Stimulated activated CD8-positive, alpha-beta memory T cell treated with anti-CD3 and anti-CD28 coated beads, Interleukin-7, amount 100 ng/mL, for 48 hours (primary cell): ENCODE data around the gene NGFR.

Source experiments
- DNase-seq, 2 donors: peaks; one replicate each; pipeline ENCODE4 v3.0.0-alpha.2; 2020; ENCODE audit warnings: low read depth in 1 of 2; ENCODE audit errors: extremely low read depth in 1 of 2

The NGFR gene

DNA sequence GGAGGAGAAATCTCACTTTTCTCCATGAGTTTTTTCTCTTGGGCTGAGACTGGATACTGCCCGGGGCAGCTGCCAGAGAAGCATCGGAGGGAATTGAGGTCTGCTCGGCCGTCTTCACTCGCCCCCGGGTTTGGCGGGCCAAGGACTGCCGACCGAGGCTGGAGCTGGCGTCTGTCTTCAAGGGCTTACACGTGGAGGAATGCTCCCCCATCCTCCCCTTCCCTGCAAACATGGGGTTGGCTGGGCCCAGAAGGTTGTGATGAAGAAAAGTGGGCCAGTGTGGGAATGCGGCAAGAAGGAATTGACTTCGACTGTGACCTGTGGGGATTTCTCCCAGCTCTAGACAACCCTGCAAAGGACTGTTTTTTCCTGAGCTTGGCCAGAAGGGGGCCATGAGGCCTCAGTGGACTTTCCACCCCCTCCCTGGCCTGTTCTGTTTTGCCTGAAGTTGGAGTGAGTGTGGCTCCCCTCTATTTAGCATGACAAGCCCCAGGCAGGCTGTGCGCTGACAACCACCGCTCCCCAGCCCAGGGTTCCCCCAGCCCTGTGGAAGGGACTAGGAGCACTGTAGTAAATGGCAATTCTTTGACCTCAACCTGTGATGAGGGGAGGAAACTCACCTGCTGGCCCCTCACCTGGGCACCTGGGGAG, 19.1 kb downstream of the NGFR start:
- DNase-seq = no peak

GRCh38 chr17:49515196-49515770, 20.2 kb downstream of the NGFR start:
- no peak for DNase-seq

- DNase-seq = no peak
Observed at GRCh38 chr17:49516180-49516579, 21.1 kb downstream of the NGFR start.

DNA sequence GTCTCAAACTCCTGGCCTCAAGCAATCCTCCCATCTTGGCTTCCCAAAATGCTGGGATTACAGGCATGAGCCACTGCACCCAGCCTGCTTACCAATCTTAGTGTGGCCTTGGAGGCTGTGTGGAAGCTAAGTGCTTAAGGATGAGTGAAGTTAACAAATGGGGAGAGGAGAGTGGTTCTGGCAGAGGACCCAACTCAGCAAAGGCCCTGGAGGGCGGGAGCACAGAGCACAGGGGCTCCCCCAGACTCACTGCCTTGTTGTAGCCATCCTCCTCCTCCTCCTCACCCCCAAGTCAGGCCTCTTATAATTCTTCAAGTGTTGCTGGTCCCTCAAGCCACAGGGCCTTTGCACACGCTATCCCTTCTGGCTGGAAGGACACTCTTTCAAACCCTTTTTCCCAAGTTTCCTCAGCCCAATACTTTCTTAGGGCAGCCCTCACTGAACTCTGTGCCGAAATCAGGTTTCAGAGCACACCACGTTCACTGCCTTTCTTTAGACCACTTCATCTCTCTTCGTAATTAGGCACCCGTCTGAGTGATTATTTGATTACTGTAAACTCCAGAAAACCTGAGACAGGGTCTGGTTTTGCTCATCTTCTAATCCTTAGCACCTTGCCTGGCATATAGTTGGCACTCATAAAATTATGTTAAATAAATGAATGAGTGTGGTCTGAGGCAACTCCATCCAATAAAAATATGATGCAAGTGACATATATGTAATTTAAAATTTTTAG, 23.4 kb downstream of the NGFR start:
- no peak for DNase-seq

- DNase-seq = no peak
Observed at GRCh38 chr17:49519781-49520180, 24.7 kb downstream of the NGFR start.

GRCh38 chr17:49520386-49521087, 25.4 kb downstream of the NGFR start:
- DNase-seq = no peak

- DNase-seq = no peak
Observed at GRCh38 chr17:49521088-49521450, 26.0 kb downstream of the NGFR start.

DNA sequence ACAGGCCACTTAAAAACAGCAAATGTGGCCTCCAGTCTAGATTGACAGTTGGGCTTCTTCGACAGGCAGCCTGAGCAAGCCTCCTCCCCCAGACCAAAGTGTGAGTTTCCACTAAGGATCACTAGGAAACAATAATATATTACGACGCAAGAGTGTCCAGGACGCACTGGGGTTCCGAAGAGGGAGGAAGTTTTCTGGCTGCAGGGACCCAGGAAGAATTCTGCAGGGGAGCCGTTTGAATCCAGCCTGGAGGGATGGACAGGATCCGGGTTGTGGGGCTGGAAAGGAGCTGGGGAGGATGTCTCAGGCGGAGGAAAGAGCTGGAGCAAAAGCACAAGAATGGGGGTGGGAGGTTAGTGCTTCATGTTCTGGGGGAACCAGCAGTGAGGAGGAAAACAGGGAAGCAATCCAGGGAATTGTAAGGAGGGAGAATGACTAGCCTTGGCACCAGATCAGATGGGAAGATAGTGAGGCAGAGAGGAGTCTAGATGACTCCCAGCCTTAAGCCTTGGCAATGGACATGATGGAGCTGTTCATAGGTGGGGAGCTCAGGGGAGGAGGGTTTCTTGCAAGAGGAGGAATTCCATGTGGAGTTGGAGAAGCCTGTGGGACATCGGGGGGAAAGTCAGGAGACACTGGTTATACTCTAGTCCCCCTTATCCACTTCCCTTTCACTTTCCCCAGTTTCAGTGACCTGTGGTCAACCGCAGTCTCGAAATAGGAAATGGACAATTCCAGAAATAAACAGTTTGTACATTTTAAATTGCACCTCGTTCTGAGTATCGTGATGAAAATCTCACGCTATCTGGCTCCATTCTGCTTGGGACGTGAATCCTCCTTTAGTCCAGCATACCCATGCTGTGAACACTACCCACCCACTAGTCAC, 26.6 kb downstream of the NGFR start:
- no peak for DNase-seq

DNA sequence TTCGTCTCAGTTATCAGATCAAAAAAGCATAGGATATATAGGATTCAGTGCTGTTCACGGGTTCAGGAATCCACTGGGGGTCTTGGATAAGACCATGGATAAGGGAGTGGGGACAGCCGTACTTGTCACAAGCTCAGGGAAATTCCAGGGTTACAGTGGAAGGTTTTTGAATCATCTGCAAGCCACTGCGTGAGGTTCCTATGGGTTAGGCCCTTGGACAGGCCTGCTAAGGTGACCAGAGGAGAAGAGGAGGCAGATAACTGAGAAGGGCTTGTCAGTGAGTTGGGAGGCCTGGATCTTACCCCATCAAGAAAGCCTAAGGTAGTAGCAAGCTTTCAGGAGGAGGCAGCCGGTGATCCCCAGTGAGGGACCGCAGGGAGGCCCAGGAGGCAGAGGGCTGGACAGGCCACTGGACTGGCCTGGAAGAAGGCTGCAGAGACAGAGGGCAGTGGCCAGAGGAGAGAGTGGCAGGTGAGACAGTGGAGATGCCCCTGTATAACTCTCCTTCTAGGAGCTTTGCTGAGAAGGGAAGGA, 27.3 kb downstream of the NGFR start:
- no peak for DNase-seq

DNA sequence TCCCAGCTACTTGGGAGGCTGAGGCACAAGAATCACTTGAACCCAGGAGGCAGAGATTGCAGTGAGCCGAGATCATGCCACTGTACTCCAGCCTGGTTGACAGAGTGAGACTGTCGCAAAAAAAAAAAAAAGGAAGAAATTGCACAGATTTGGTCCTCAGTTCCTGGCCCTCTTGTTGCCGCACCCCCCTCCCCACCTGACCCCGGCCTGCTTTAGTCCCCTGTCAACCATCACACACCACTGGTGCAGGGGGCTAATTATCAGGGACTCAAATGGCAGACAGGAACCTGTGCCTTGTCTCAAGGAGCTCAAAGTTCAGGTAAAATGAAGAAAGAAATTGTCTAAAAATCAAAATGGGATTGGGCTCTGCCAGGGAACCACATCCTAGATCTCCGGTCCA, 28.1 kb downstream of the NGFR start:
- DNase-seq = no peak

GRCh38 chr17:49523706-49524472, 28.8 kb downstream of the NGFR start:
- DNase-seq = no peak

GRCh38 chr17:49524473-49525359, 29.6 kb downstream of the NGFR start:
- DNase-seq = no peak

GRCh38 chr17:49525831-49526741, 31.0 kb downstream of the NGFR start:
- no peak for DNase-seq

GRCh38 chr17:49527927-49528651, 33.0 kb downstream of the NGFR start:
- DNase-seq = no peak

DNA sequence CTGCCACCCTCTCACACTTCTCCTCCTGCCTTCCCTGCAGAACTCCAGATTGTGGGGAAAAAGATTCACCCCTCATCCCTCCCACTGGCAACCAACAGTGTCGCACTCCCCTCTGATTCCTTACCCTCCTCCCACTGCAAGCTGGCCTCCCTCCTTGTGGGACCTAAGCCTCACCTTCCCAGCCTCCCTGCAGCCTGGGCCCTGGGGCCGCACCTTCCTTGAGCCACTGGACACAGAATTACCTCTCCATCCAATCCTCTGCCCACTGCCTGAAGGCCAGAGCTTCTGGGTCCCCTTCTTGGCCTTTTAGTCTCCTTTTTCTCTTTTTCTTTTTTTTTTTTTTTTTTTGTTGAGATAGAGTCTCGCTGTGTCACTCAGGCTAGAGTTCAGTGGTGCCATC, 33.9 kb downstream of the NGFR start:
- DNase-seq = no peak

DNA sequence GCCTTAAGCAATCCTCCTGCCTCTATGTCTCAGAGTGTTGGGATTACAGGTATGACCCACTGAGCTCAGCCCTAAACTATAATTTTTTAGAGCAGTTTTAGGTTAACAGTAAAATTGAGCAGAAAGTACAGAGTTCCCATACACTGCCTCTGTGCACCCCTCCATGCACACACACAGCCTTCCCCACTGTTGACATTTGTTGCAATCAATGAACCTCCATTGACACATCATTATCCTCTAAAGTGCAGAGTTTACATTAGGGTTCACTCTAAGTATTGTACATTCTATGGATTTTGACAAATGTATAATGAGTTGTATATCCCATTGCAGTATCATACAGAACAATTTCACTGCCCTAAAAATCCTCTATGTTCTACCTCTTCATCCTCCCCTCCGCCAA, 35.0 kb downstream of the NGFR start:
- DNase-seq = no peak

DNA sequence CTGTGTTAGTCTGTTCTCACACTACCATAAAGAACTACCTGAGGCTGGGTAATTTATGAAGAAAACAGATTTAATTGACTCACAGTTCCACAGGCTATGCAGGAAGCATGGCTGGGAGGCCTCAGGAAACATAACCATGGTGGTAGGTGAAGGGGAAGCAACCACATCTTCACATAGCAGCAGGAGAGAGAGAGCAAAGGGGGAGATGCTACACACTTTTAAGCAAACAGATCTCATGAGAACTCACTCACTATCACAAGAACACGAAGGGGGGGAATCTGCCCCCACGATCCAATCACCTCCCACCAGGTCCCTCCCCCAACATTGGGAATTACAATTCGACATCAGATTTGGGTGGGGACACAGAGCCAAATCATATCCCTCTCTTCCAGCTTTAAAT, 48.8 kb downstream of the NGFR start:
- no peak for DNase-seq
